ENCODE measurements around the gene NDUFB7. TPM values are rescaled to one million over a fixed set of nuclear protein-coding genes. Genes with fewer than 3 reads are reported as not detected.
"Not testable (repeated sequence)": the region's sequence is repeated elsewhere in the genome, so short reads cannot be mapped to it uniquely, and the experiment has no call there.

The NDUFB7 gene
- total RNA-seq, 2 experiments from 2014 or later, result 113 to 129 TPM

DNA sequence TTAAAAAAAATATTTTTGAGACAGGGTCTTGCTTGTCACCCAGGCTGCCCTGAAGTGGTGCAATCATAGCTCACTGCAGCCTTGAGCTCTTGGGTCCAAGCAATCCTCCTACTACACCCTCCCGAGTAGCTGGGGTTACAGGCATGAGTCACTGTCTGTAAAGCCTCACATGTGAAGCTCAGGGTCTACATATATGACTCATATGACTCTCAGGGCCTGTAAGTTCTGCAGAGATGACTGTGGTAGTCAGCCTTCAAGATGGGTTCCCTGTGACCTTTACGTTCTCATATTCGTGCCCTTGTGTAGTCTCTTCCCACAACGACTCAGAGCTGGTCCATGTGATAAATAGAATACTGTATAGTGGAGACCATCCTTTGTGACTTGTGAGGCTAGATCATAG is 17.6 kb upstream of the NDUFB7 start:
- peak; percentile 52 for ATAC-seq
- H3K9me3 Mint-ChIP-seq (ENCODE audit: low read depth); H3K4me3 Mint-ChIP-seq; H3K27me3 Mint-ChIP-seq; H3K4me1 Mint-ChIP-seq; CTCF ChIA-PET; DNase-seq; H3K27ac Mint-ChIP-seq; H3K36me3 Mint-ChIP-seq: not testable (repeated sequence)

- CTCF ChIA-PET, result interaction anchor here (0.7 kb wide), 1 partner anchor 12 kb away, joined by 4 read pairs; no protein-coding TSS in a partner anchor
- peak; percentile 72 for DNase-seq
- not testable (repeated sequence) for H3K36me3 Mint-ChIP-seq; H3K4me1 Mint-ChIP-seq; H3K9me3 Mint-ChIP-seq (ENCODE audit: low read depth); H3K27me3 Mint-ChIP-seq; H3K4me3 Mint-ChIP-seq; H3K27ac Mint-ChIP-seq
- peak; percentile 96 for ATAC-seq
Measured at GRCh38 chr19:14585187-14585586, 13.3 kb upstream of the NDUFB7 start.

DNA sequence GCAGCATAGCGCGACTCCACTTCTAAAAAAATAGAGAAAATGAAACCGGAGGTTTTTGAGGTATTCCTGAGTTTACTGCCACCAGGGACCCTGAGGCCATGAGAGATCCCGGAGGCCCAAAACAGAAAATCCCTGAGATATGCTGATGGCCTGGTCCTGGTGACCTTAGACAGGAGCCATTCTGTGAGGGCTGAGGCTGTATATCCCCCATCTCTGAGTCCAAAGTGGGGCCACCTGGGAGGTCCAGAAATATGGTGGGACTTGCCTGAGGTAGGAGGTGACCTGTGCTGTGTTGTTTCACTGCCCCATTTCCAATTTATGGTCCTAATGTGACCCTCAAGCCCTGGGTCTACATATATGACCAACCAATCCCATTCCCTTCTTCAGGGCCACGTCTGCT is 12.5 kb upstream of the NDUFB7 start:
- H3K9me3 Mint-ChIP-seq (ENCODE audit: low read depth); H3K4me1 Mint-ChIP-seq; H3K4me3 Mint-ChIP-seq; H3K36me3 Mint-ChIP-seq; H3K27ac Mint-ChIP-seq; ATAC-seq; DNase-seq; CTCF ChIA-PET; H3K27me3 Mint-ChIP-seq: not testable (repeated sequence)

DNA sequence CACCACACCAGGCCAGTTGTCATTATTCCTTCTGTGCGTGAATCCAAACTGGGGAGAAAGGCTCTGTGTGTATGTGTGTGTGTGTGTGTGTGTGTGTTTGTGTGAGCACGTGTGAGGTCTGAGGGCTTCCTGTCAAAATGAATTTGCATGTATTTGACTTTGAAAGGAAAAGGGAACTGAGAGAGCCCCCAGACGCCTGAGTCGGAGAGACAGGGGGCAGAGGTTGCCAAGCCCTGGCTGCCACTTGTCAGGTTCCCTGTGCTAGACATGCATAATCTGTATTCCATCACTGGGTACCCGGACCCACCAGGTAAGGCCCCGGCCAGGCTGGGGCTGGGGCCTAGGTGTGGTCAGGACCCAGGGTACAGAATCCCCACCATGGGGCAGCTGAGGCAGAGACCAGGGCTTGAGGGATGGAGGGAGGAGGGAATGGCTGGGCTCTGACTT is 11.1 kb upstream of the NDUFB7 start, which contains the start of gene CLEC17A:
CLEC17A (plus strand) TSS at position 191 of the 447 bp plus-strand sequence; CDS start at position 268, 77 bp downstream.
- Mint-ChIP-seq H3K36me3 (no peaks in the 10 kb centered on the region), H3K4me1 (peaks cover 3% of the 10 kb centered on the region), H3K4me3 (no peak within 1 kb of the TSS), H3K27me3 (no peaks in the 10 kb centered on the region), H3K9me3 (ENCODE audit: low read depth) (no peaks in the 10 kb centered on the region), H3K27ac (no peak within 1 kb of the TSS)
- DNase-seq (no peak), ATAC-seq (no peak)
- CTCF ChIA-PET, result no interaction called here

- Mint-ChIP-seq H3K27ac (no peak overlapping the region), H3K4me3 (no peak overlapping the region), H3K27me3 (no peaks in the 10 kb centered on the region), H3K36me3 (no peaks in the 10 kb centered on the region), H3K4me1 (peaks cover 3% of the 10 kb centered on the region), H3K9me3 (ENCODE audit: low read depth) (no peaks in the 10 kb centered on the region)
- DNase-seq (no peak), ATAC-seq (no peak)
- CTCF ChIA-PET, result no interaction called here
Measured at GRCh38 chr19:14580623-14581237, 8.9 kb upstream of the NDUFB7 start.

DNA sequence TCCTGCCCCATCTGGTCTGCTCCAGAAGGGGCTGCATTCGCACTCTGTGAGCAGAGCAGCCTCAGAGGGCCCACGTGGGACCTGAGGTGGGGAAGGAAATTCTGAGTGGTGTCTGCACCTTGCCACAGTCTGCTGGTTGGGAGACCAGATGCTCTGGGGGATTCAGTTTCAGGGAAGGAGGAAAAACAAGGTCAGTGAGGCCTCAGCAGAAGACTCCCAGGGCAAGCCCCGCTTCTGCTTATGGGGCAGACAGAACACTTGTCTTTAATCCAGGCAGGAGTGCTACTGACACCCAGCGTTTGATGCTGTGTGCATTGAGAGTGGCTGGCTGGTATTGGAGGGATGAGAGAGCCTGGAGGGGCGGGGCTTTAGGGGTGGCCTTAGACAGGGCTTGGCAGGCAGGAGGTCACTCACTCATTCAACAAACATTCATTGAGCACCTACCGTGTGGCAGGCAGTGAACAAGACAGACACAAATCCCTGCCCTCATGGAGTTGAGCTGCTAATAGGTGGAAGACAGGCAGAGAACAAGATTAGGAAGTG is 6.1 kb upstream of the NDUFB7 start:
- H3K27me3 Mint-ChIP-seq, result no peaks in the 10 kb centered on the region
- DNase-seq (no peak), ATAC-seq (no peak)
- H3K36me3 Mint-ChIP-seq, result no peaks in the 10 kb centered on the region
- CTCF ChIA-PET, result interaction anchor here (1.5 to 8.5 kb wide), 2 partner anchors 21 to 109 kb away, joined by 3 to 226 read pairs; partner anchors contain the start of gene ZNF333
- no peaks in the 10 kb centered on the region for H3K9me3 Mint-ChIP-seq (ENCODE audit: low read depth)
- H3K4me1 Mint-ChIP-seq, result peaks cover 9% of the 10 kb centered on the region
- no peak overlapping the region for H3K4me3 Mint-ChIP-seq
- H3K27ac Mint-ChIP-seq, result no peak overlapping the region

- Mint-ChIP-seq H3K4me1 (peaks cover 9% of the 10 kb centered on the region), H3K27me3 (no peaks in the 10 kb centered on the region), H3K9me3 (ENCODE audit: low read depth) (no peaks in the 10 kb centered on the region), H3K27ac (no peak overlapping the region), H3K4me3 (no peak overlapping the region), H3K36me3 (no peaks in the 10 kb centered on the region)
- no peak for ATAC-seq
- CTCF ChIA-PET, result interaction anchor here (1.5 to 8.5 kb wide), 2 partner anchors 21 to 109 kb away, joined by 3 to 226 read pairs; partner anchors contain the start of gene ZNF333
- DNase-seq, result no peak
Measured at GRCh38 chr19:14577264-14577663, 5.4 kb upstream of the NDUFB7 start.

- H3K4me3 Mint-ChIP-seq, result no peak overlapping the region
- H3K27ac Mint-ChIP-seq, result no peak overlapping the region
- H3K27me3 Mint-ChIP-seq, result no peaks in the 10 kb centered on the region
- no peak for ATAC-seq
- peaks cover 14% of the 10 kb centered on the region for H3K4me1 Mint-ChIP-seq
- H3K9me3 Mint-ChIP-seq (ENCODE audit: low read depth), result no peaks in the 10 kb centered on the region
- CTCF ChIA-PET, result interaction anchor here (1.5 to 8.5 kb wide), 2 partner anchors 20 to 110 kb away, joined by 3 to 226 read pairs; partner anchors contain the start of gene ZNF333
- no peak for DNase-seq
- no peaks in the 10 kb centered on the region for H3K36me3 Mint-ChIP-seq
Measured at GRCh38 chr19:14576363-14576762, 4.5 kb upstream of the NDUFB7 start.

DNA sequence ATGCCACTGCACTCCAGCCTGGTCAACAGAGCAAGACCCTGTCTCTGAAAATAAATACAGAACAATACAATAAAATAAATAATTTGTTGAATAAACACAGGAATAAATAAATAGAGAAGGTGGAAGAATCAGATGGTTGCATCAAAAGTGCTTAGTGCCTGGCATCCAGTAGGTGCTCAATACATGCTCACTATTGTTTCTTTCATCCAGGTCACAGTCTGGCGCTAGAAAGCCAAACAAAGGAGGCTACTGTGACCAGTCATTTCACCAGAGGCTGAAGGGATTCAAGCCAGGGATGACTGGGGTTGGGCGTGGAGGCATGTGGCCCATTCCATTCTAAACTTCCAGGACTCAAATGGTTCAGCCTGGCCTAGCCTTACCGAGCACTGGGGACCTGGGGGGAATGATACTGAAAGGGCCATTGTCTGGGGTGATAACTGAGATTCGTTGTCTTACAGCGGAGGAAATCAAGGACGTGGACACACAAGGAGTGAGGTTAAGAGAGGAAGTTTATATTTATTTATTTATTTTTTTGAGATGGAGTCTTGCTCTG is 3.6 kb upstream of the NDUFB7 start:
- ATAC-seq (no peak), DNase-seq (no peak)
- Mint-ChIP-seq H3K27me3 (no peaks in the 10 kb centered on the region), H3K27ac (no peak overlapping the region), H3K9me3 (ENCODE audit: low read depth) (no peaks in the 10 kb centered on the region), H3K4me1 (peaks cover 21% of the 10 kb centered on the region), H3K4me3 (no peak overlapping the region), H3K36me3 (no peaks in the 10 kb centered on the region)
- CTCF ChIA-PET, result interaction anchor here (0.9 to 8.5 kb wide), 4 partner anchors 24 to 117 kb away, joined by 3 to 226 read pairs (median 9); partner anchors contain the start of gene ZNF333

GRCh38 chr19:14570864-14571527 is 870 bp downstream of the NDUFB7 start:
- H3K4me3 Mint-ChIP-seq, result peak overlapping the region; percentile 97
- no peaks in the 10 kb centered on the region for H3K9me3 Mint-ChIP-seq (ENCODE audit: low read depth)
- no peak for ATAC-seq
- H3K4me1 Mint-ChIP-seq, result peaks cover 50% of the 10 kb centered on the region
- no peaks in the 10 kb centered on the region for H3K36me3 Mint-ChIP-seq
- H3K27me3 Mint-ChIP-seq, result no peaks in the 10 kb centered on the region
- CTCF ChIA-PET, result interaction anchor here (0.6 to 8.5 kb wide), 4 partner anchors 9 to 116 kb away, joined by 3 to 226 read pairs (median 26); partner anchors contain the start of gene ZNF333
- DNase-seq, result no peak
- H3K27ac Mint-ChIP-seq, result peak overlapping the region; percentile 92

- Mint-ChIP-seq H3K36me3 (peaks cover 4% of the 10 kb centered on the region), H3K27me3 (no peaks in the 10 kb centered on the region), H3K4me3 (no peak overlapping the region), H3K27ac (peak overlapping the region; percentile 17), H3K9me3 (ENCODE audit: low read depth) (no peaks in the 10 kb centered on the region), H3K4me1 (peaks cover 47% of the 10 kb centered on the region)
- CTCF ChIA-PET, result no interaction called here
- DNase-seq (no peak), ATAC-seq (no peak)
Measured at GRCh38 chr19:14567079-14567478, 4.8 kb downstream of the NDUFB7 start.

GRCh38 chr19:14566712-14567077 is 5.2 kb downstream of the NDUFB7 start:
- H3K9me3 Mint-ChIP-seq (ENCODE audit: low read depth), result no peaks in the 10 kb centered on the region

More at GRCh38 chr19:14566712-14567077, 5.2 kb downstream of the NDUFB7 start:
- H3K4me1 Mint-ChIP-seq, result peaks cover 44% of the 10 kb centered on the region
- peaks cover 4% of the 10 kb centered on the region for H3K36me3 Mint-ChIP-seq
- DNase-seq (no peak), ATAC-seq (no peak)
- no peaks in the 10 kb centered on the region for H3K27me3 Mint-ChIP-seq
- H3K27ac Mint-ChIP-seq, result peak overlapping the region; percentile 17
- CTCF ChIA-PET, result no interaction called here
- no peak overlapping the region for H3K4me3 Mint-ChIP-seq

Measured in activated CD8-positive, alpha-beta memory T cell treated with anti-CD3 and anti-CD28 coated beads, Interleukin-2, amount 10 ng/mL, durations not matched to agents 7 days and 5 days (primary cell).